ENCODE measurements around the gene KLF7. TPM values are rescaled to one million over a fixed set of nuclear protein-coding genes. Genes with fewer than 3 reads are reported as not detected.

Gene KLF7
- total and polyA plus RNA-seq, 9 donors = 9.5 to 68.1 (median 31.8) TPM

DNA sequence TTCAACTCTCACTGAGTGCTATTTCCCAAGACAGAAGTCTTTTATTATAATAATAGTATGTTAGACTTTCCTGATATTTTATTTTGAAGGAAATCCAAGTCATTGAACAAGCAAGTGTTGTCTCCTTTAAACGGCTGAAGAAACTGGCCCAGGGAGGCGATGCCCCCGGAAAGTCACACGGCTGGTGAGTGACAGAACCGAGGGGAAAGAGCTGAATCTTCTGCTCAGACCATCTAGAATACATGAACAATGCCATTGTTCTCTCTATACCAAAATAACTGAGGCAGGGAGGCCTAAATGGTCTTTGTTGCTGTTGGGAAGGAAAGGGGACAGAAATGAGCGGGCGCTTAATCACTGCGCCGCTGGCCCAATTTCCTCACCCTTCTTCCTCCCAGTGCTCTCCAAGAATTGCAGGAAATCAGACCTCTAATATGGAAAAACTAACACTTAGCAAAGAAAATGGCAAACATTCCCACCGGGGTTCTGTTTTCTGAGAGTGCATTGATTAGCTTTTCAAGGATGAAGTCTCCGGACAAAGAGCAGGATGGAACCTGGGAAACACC is 101.5 kb downstream of the KLF7 start:
- H3K27ac ChIP-seq = no peak overlapping the region
- DNase-seq = no peak
- H3K36me3 ChIP-seq = no peaks in the 10 kb centered on the region
- no peak for TF ChIP-seq POLR2A (IDR thresholded peaks at IDR 0.05)
- TF ChIP-seq EP300 (IDR thresholded peaks at IDR 0.05) = no peak
- TF ChIP-seq, protein P1, sequence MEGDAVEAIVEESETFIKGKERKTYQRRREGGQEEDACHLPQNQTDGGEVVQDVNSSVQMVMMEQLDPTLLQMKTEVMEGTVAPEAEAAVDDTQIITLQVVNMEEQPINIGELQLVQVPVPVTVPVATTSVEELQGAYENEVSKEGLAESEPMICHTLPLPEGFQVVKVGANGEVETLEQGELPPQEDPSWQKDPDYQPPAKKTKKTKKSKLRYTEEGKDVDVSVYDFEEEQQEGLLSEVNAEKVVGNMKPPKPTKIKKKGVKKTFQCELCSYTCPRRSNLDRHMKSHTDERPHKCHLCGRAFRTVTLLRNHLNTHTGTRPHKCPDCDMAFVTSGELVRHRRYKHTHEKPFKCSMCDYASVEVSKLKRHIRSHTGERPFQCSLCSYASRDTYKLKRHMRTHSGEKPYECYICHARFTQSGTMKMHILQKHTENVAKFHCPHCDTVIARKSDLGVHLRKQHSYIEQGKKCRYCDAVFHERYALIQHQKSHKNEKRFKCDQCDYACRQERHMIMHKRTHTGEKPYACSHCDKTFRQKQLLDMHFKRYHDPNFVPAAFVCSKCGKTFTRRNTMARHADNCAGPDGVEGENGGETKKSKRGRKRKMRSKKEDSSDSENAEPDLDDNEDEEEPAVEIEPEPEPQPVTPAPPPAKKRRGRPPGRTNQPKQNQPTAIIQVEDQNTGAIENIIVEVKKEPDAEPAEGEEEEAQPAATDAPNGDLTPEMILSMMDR (IDR thresholded peaks at IDR 0.05) = no peak
- H3K4me1 ChIP-seq (ENCODE audit: insufficient read depth) = no peaks in the 10 kb centered on the region
- H3K27me3 ChIP-seq = no peaks in the 10 kb centered on the region
- 86 to 89% (median 87%) methylated on average over 11 of the region's 11 CpGs for WGBS, 3 donors
- intact Hi-C loops (cut with DNase I) = no loop called here
- H3K4me3 ChIP-seq = no peak overlapping the region
- no peaks in the 10 kb centered on the region for H3K9me3 ChIP-seq

DNA sequence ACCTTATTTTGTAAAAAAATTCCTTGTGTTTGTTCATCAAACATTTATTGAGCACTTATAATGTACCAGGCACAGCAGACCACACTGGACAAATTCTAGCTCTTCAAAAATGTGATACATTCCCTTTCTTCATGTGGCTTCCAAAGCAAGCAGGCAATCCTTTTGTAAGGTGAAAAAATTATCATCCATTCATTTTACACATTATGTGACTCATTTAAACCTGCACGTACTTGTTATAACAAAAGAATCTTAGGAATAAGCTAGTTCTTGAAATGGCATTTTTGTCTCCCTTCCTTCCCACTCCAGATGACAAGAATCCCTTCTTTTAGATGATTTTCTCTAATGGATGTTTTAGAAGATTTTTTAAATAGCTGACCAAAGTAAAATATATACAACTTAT is 104.6 kb downstream of the KLF7 start:
- Histone ChIP-seq H3K9me3 (no peaks in the 10 kb centered on the region), H3K27me3 (no peaks in the 10 kb centered on the region), H3K4me1 (ENCODE audit: insufficient read depth) (no peaks in the 10 kb centered on the region), H3K36me3 (no peaks in the 10 kb centered on the region), H3K4me3 (no peak overlapping the region), H3K27ac (no peak overlapping the region)
- 23 to 65% (median 31%) methylated on average over 1 of the region's 1 CpG for WGBS, 3 donors
- TF ChIP-seq POLR2A (IDR thresholded peaks at IDR 0.05) = no peak
- TF ChIP-seq, protein P1 (IDR thresholded peaks at IDR 0.05) = no peak
- no peak for TF ChIP-seq EP300 (IDR thresholded peaks at IDR 0.05)
- DNase-seq = no peak
- intact Hi-C loops (cut with DNase I) = no loop called here

DNA sequence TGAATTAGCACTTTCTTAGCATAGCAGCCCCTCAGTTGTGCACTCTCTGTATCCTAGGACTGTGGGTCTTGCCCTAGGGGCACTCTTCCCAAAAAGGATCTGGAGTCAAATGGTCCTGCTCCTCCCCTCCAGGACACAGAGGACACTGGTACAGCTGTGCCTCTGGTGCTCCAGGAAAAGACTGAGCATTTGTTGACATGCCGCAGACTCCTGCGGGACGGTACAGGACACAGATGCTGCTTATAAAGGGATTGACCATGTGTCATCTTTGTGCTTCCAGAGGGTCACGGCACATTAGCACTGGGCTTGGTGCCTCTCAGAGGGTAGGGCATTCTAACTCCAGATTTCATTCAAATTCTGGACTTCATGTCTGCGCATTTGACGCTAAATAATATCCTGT is 110.5 kb downstream of the KLF7 start:
- 87 to 93% (median 88%) methylated on average over 6 of the region's 6 CpGs for WGBS, 3 donors
- H3K36me3 ChIP-seq = no peaks in the 10 kb centered on the region
- H3K27ac ChIP-seq = no peak overlapping the region
- no peak for TF ChIP-seq EP300 (IDR thresholded peaks at IDR 0.05)
- no peak for TF ChIP-seq POLR2A (IDR thresholded peaks at IDR 0.05)
- TF ChIP-seq, protein P1 (IDR thresholded peaks at IDR 0.05) = no peak
- no peaks in the 10 kb centered on the region for H3K9me3 ChIP-seq
- H3K4me3 ChIP-seq = no peak overlapping the region
- intact Hi-C loops (cut with DNase I) = no loop called here
- no peaks in the 10 kb centered on the region for H3K4me1 ChIP-seq (ENCODE audit: insufficient read depth)
- no peak for DNase-seq
- no peaks in the 10 kb centered on the region for H3K27me3 ChIP-seq

DNA sequence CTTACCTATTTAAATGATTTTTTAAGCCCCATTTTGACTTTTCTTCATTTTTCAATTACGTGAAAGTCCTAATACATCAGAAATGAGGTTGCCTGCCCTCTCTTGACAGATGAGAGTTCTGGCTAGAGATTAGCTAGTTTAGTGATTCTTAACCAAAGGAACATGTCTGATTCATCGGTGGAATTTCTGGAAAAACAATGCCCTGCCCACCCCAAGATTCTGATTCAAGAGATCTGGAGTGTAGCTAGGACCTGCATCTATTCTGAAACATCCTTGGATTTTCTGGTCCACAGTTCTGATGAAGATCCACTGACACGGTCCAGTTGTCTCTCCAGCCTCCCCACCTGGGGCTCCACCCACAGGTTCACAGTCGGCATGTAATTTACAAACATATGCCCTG is 111.2 kb downstream of the KLF7 start:
- H3K27me3 ChIP-seq = no peaks in the 10 kb centered on the region
- H3K27ac ChIP-seq = no peak overlapping the region
- H3K9me3 ChIP-seq = no peaks in the 10 kb centered on the region
- H3K4me1 ChIP-seq (ENCODE audit: insufficient read depth) = no peaks in the 10 kb centered on the region
- intact Hi-C loops (cut with DNase I) = no loop called here
- DNase-seq = no peak
- 88 to 89% (median 88%) methylated on average over 4 of the region's 4 CpGs for WGBS, 3 donors
- H3K36me3 ChIP-seq = no peaks in the 10 kb centered on the region
- H3K4me3 ChIP-seq = no peak overlapping the region
- TF ChIP-seq EP300 (IDR thresholded peaks at IDR 0.05) (no peak), POLR2A (IDR thresholded peaks at IDR 0.05) (no peak)
- TF ChIP-seq, protein P1 (IDR thresholded peaks at IDR 0.05) = no peak
